HEK293T (cell line): ENCODE results near the gene CDH13.

Source experiments
- ARNT ChIP-seq: fragments of 450-650 bp; IDR thresholded peaks from 2 replicates; pipeline ENCODE4 v1.6.1; 2017; ENCODE audit warnings: mild to moderate bottlenecking
- BHLHE40 ChIP-seq: fragments of 450-650 bp; IDR thresholded peaks from 2 replicates; pipeline ENCODE4 v1.6.1; 2016; ENCODE audit warnings: mild to moderate bottlenecking, moderate library complexity, borderline replicate concordance
- FOXK2 ChIP-seq: fragments of 450-650 bp; IDR thresholded peaks from 2 replicates; pipeline ENCODE4 v1.6.1; 2016; ENCODE audit warnings: mild to moderate bottlenecking
- FOXM1 ChIP-seq: fragments of 450-650 bp; IDR thresholded peaks from 2 replicates; pipeline ENCODE4 v1.6.1; 2017; ENCODE audit warnings: mild to moderate bottlenecking, borderline replicate concordance
- HDGF ChIP-seq: fragments of 450-650 bp; IDR thresholded peaks from 2 replicates; pipeline ENCODE4 v1.6.1; 2017; ENCODE audit warnings: antibody characterized with exemption, borderline replicate concordance
- L3MBTL2 ChIP-seq: fragments of 450-650 bp; conservative IDR thresholded peaks from 2 replicates; pipeline ENCODE4 v1.6.1; 2016; ENCODE audit warnings: mild to moderate bottlenecking
- NFRKB ChIP-seq: fragments of 450-650 bp; IDR thresholded peaks from 2 replicates; pipeline ENCODE4 v1.6.1; 2016; ENCODE audit warnings: mild to moderate bottlenecking, moderate library complexity
- SP1 ChIP-seq: fragments of 450-650 bp; IDR thresholded peaks from 2 replicates; pipeline ENCODE4 v1.6.1; 2017
- SUZ12 ChIP-seq: fragments of 450-650 bp; IDR thresholded peaks from 2 replicates; pipeline ENCODE4 v1.6.1; 2016; ENCODE audit warnings: mild to moderate bottlenecking
- TARDBP ChIP-seq: fragments of 450-650 bp; IDR thresholded peaks from 2 replicates; pipeline ENCODE4 v1.6.1; 2016
- ZNF384 ChIP-seq: fragments of 450-650 bp; IDR thresholded peaks from 2 replicates; pipeline ENCODE4 v1.6.1; 2016

- no peak for TF ChIP-seq TARDBP
- TF ChIP-seq FOXK2 = no peak
- TF ChIP-seq NFRKB = no peak
- TF ChIP-seq ZNF384 = no peak
- no peak for TF ChIP-seq HDGF
- TF ChIP-seq SP1 = no peak
- TF ChIP-seq SUZ12 = no peak
- no peak for TF ChIP-seq BHLHE40
- TF ChIP-seq FOXM1 = no peak
- TF ChIP-seq ARNT = no peak
- no peak for TF ChIP-seq L3MBTL2
These were observed 997.8 kb downstream of the CDH13 start for GRCh38 chr16:83624429-83625120.
